Activated CD4-positive, alpha-beta T cell treated with anti-CD3 and anti-CD28 coated beads for 4 hours (primary cell): ENCODE data around the gene TPGS2.
"Not testable (repeated sequence)": the region's sequence is repeated elsewhere in the genome, so short reads cannot be mapped to it uniquely, and the experiment has no call there.

Experiments used
- DNase-seq, 2 donors: peaks; one replicate each; pipeline ENCODE4 v3.0.0-alpha.2; 2020

TPGS2 gene

DNA sequence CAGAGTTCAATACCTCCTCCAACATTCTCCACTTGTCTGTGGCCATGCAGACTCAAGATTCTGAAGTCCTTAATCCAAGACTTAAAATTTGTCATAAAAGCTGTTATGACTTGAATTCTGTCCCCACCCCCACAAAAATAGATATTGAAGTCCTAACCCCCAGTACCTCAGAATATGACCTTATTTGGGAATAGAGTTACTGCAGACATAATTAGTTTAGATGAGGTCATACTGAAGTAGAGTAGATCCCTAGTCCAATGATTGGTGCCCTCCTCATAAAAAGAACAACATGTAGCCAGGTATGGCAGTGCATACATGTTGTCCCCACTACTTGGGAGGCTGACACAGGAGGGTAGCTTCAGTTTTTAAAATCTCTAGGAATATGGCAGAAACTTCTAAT is 9.2 kb downstream of the TPGS2 start:
- no peak for DNase-seq

GRCh38 chr18:36818652-36819051 is 10.2 kb downstream of the TPGS2 start:
- DNase-seq, result no peak

- no peak for DNase-seq
Measured at GRCh38 chr18:36817039-36817438, 11.8 kb downstream of the TPGS2 start.

- DNase-seq, result not testable (repeated sequence)
Measured at GRCh38 chr18:36816096-36816495, 12.7 kb downstream of the TPGS2 start.

DNA sequence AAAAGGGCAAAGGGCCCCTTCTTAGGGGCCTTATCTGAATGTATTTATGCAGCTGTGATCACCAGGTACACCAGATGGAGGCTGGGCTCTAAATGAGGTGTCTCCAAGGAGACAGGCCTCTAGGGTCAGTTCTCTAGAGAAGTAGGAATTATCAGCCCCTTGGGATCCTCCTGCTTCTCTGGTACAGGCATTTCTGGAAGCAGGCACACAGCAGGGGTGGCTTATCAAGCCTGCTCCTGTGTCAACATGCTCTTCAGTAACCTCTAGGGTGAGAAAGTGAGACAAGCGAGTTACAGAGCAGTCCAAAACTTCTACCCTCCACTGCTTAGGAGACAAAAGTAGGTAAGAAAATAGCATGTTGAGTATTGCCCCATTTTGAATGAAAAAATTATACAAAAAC is 13.8 kb downstream of the TPGS2 start:
- no peak for DNase-seq

- DNase-seq, result no peak
Measured at GRCh38 chr18:36813824-36814223, 15.0 kb downstream of the TPGS2 start.

- no peak for DNase-seq
Measured at GRCh38 chr18:36813101-36813775, 15.6 kb downstream of the TPGS2 start.

GRCh38 chr18:36812678-36813077 is 16.1 kb downstream of the TPGS2 start:
- no peak for DNase-seq

GRCh38 chr18:36811955-36812354 is 16.8 kb downstream of the TPGS2 start:
- DNase-seq, result no peak

- DNase-seq, result no peak
Measured at GRCh38 chr18:36811430-36811829, 17.4 kb downstream of the TPGS2 start.

DNA sequence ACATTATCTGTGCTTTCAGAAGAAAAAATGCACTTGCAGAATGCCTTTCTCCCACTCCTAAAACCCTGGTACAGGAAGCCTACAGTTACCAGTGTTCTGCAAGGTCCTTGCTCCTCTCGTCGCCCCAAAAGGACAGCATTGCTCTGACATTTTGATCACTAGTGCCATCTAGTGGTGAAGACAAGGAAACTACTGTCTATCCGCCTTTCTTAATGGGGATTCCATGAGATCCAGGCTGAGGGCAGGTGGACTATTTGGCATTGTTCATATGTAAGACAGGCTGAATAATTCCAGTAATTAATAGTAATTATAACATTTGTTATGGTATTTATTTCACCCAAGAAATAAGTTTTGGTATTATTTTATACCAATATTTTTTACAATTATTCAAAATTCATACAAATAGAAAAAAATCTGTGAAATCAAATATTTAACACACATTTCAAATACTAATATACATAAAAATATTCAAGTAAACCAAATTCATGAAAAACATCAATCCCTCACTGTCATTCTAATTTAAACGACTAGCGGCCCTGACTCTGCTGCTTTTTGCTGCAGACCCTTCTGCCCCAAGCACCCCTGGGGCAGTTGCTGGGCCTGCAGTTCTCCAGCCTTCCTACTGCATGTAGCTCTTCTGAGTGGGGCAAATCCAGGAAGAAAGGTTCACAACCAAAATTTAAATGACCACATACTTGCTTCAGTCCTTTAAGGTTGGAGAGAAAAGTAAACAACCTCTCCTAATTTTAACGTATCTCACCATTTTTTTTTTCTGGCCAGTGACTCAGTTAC is 19.0 kb downstream of the TPGS2 start:
- DNase-seq, result peak; percentile 25 to 26

- DNase-seq, result no peak
Measured at GRCh38 chr18:36808681-36809080, 20.1 kb downstream of the TPGS2 start.

DNA sequence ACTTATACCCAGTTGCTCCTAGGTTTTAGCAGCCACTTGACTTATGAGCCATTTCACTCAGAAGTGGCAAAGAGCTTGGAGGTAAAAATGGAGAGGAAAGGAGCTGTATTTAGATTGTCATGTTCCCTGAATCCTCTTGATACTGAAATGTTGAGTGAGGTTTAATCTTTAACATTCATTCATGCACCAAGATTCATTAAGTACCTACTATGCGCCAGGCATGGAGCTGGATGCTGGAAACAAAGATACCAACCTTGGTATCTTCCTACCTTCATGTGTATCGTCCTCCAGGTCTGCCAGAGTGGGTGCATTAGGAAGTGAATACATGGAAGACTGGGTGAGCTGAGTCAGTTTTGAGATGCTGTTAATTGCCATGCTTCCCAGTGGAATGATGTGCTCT is 23.7 kb downstream of the TPGS2 start:
- no peak for DNase-seq

DNA sequence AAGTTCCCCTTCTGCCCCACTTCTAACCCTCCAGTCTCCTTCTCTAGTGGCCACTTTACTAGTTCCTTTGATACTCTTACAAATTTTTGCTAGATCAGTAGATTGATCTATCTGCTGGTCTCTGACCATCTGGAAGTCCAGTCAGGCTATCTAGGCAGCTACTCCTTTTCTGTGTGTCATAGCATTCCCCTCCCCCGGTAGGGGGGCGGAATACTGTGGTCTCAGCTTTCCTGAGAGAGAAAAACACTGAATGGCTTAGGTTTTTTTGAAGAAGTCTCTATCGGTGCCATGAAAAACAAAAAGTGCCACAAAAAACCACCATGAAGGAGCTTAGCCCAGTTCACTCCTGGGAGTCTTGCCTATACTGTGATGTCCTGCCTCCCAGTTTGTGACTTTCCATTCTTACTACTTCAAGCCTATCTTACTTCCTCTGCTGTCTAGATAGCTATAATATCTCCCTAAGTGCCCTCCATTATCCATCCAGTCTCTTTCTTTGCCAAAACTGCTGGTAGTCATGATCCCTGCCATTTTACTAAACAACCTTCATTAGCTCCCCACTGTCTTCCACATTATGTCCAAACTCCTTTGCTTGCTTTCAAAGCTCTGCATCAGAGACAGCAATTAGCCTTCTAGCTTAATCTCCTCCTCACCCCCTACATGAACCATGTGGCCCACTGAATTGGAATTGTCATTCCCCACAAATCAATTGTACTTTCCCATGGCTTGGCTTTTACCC is 29.9 kb downstream of the TPGS2 start:
- DNase-seq, result no peak

GRCh38 chr18:36792634-36793283 is 36.0 kb downstream of the TPGS2 start:
- no peak for DNase-seq

DNA sequence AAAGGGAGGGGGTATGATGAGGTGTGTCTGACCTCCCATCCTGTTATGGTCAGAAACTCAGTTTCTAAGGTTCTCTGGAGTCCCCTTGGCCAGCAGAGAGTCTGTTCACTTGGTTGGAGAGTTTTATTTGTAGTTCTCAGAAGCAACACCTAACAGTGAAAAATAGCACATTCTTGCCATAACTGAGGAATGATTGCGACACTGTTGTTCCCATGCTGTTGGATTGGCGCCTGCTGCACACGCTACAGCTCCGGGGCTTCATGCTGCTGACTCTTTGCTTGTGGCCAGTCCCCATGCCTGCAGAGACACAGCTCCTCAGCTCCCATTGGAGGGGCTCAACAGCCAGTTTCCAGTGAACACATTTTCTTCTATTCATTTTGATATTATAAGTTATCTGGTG is 42.1 kb downstream of the TPGS2 start:
- no peak for DNase-seq

DNA sequence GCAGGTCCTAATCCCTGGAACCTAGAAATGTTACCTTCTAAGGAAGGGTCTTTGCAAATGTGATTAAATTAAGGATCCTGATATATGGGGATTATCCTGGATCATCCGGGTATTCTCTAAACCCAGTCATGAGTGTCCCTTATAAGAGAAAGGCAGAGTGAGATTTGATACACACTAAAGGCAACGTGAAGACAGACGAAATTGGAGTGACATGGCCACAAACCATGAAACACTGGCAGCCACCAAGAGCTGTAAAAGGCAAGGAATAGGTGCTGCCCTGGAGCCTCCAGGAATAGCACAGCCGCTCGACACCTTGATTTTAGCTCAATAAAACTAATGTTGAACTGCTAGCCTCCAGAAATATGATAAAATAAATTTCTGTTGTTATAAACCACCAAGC is 45.0 kb downstream of the TPGS2 start:
- no peak for DNase-seq

DNA sequence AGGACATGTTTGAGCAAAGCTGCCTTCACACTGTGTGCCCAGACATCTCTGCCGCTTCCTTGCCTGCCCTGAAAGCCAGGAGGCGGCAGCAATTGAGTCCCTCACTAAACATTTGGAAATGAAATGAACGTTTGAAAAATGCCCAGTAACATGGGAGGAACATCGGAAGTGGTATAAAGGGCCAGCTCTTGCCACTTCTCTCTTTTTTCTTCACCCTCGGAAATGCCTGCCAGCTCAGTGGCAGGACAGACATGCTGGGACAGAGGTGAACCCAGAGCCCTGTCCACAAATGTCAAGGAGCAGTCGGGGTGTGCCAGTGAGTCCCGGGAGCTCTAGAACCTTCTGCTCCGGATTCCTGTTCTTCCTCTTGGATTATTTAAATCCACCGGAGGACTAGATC is 46.1 kb downstream of the TPGS2 start:
- DNase-seq, result no peak

DNA sequence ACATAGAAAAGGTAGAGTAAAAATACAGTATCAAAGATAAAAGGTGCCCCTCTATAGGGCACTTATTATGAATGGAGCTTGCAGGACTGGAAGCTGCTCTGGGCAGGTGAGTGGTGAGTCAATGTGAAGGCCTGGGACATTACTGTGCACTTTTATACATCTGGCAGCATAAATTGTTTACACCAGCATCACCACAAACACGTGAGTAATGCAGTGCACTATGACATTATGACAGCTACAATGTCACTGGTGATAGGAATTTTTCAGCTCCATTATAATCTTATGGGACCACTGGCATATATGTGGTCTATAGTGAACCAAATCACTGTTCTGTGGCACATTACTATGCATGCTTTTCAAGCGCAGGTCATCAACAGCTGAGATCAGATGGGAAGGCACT is 48.1 kb downstream of the TPGS2 start:
- DNase-seq, result no peak

GRCh38 chr18:36777566-36777965 is 51.2 kb downstream of the TPGS2 start:
- no peak for DNase-seq

DNA sequence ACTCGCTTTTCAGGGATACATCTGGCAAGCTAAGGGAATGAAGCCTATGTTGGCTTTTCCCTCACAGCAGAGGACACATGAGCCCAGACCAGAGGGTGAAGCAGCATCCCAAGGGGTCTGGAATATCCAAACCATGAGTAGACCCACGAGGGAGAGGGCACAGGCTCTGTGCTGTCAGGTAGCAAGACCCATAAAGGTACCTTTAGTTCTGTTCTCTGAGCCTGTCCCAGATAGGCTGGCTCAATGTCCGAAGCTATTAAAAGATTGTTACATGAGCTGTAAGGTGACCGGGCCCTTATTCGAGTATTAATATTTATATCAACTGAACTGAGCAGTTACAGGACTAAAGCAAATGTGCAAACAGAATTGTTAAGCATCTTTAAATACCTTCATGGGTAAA is 52.2 kb downstream of the TPGS2 start:
- DNase-seq, result no peak

- no peak for DNase-seq
Measured at GRCh38 chr18:36775396-36775795, 53.4 kb downstream of the TPGS2 start.

DNA sequence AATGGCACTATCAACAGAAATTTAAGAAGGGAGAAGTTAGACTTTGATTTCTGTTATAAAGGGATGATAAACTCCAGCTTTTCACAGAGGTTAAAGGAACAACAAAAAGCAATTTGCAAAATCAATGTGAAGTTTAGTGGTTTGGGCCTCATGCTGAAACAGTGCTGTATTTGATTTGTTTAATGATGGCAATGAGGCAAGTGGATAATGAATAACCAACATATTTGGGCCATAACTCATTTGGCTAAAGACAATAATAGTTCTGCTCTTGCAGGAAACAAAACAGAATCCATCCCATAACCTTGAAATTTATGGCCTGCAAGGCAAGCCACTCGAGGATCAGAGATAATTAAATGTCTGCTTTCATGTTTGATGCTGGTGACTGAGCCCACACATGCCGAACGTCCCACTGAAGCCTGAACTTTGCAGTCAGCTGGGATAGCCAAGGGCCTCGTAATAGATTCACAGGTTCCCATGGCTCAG is 56.5 kb downstream of the TPGS2 start:
- DNase-seq, result no peak
